Neuronal stem cell (in vitro differentiated cells): ENCODE measurements around the gene MAPK14.

ENCODE experiments used
- DNase-seq: peaks from one replicate; pipeline ENCODE4 v3.0.0-alpha.2; 2013; ENCODE audit warnings: low spot score
- H2AFZ ChIP-seq: one replicate; pipeline ENCODE4 v1.6.1; 2013; ENCODE audit warnings: mild to moderate bottlenecking, low read length, inconsistent platforms
- H2AK5ac ChIP-seq: 2 replicates; pipeline ENCODE4 v1.6.1; 2013; ENCODE audit warnings: low read depth, mild to moderate bottlenecking, inconsistent platforms, low read length, moderate library complexity, mixed read lengths
- H2BK120ac ChIP-seq: 2 replicates; pipeline ENCODE4 v1.6.1; 2013; ENCODE audit warnings: low read depth, mild to moderate bottlenecking, inconsistent platforms, low read length, moderate library complexity, mixed read lengths
- H2BK12ac ChIP-seq: one replicate; pipeline ENCODE4 v1.6.1; 2013; ENCODE audit warnings: low read length, inconsistent platforms
- H2BK15ac ChIP-seq: 2 replicates; pipeline ENCODE4 v1.6.1; 2013; ENCODE audit warnings: mild to moderate bottlenecking, low read length, inconsistent platforms, mixed read lengths
- H2BK5ac ChIP-seq: one replicate; pipeline ENCODE4 v1.6.1; 2013; ENCODE audit warnings: inconsistent platforms, mild to moderate bottlenecking, low read length, moderate library complexity
- H3K14ac ChIP-seq: one replicate; pipeline ENCODE4 v1.6.1; 2013; ENCODE audit warnings: low read length, inconsistent platforms
- H3K18ac ChIP-seq: 2 replicates; pipeline ENCODE4 v1.6.1; 2013; ENCODE audit warnings: low read length, inconsistent platforms
- H3K23ac ChIP-seq: 2 replicates; pipeline ENCODE4 v1.6.1; 2013; ENCODE audit warnings: low read depth, mild to moderate bottlenecking, mixed read lengths, low read length, inconsistent platforms; ENCODE audit not compliant: poor library complexity
- H3K27ac ChIP-seq: replicated peaks from 3 replicates; pipeline ENCODE4 v1.5.1; 2013; ENCODE audit warnings: low read length, inconsistent platforms
- H3K27me3 ChIP-seq, 3 experiments: 2 replicates each; pipeline ENCODE4 v1.6.1; 2013; ENCODE audit warnings: low read length in 3 of 3, mild to moderate bottlenecking in 2 of 3, inconsistent platforms in 1 of 3, low read depth in 1 of 3, mixed read lengths in 1 of 3, moderate library complexity in 1 of 3; ENCODE audit not compliant: control insufficient read depth in 3 of 3, insufficient read depth in 3 of 3
- H3K36me3 ChIP-seq, 2 donors: replicated peaks in 1 of 2; 2 replicates each; pipeline ENCODE4 v1.6.1; 2013; ENCODE audit warnings: low read length in 2 of 2; ENCODE audit not compliant: control insufficient read depth in 2 of 2, insufficient read depth in 2 of 2
- H3K4ac ChIP-seq: 2 replicates; pipeline ENCODE4 v1.6.1; 2013; ENCODE audit warnings: inconsistent platforms, mild to moderate bottlenecking, low read length, moderate library complexity
- H3K4me1 ChIP-seq, 2 donors: 1 replicate in 1 of 2; 2 replicates in 1 of 2; pipeline ENCODE4 v1.6.1; 2013; ENCODE audit warnings: low read length in 2 of 2, low read depth in 1 of 2; ENCODE audit not compliant: control insufficient read depth in 2 of 2, insufficient read depth in 1 of 2
- H3K4me2 ChIP-seq: one replicate; pipeline ENCODE4 v1.6.1; 2013; ENCODE audit warnings: mild to moderate bottlenecking, low read length, inconsistent platforms; ENCODE audit not compliant: insufficient read depth, poor library complexity, severe bottlenecking
- H3K4me3 ChIP-seq, 2 donors: 2 replicates each; pipeline ENCODE4 v1.5.1; 2013; ENCODE audit warnings: low read length in 2 of 2, mild to moderate bottlenecking in 2 of 2, inconsistent platforms in 1 of 2, moderate library complexity in 1 of 2
- H3K79me1 ChIP-seq: one replicate; pipeline ENCODE4 v1.6.1; 2013; ENCODE audit warnings: low read depth, mild to moderate bottlenecking, inconsistent platforms, low read length, moderate library complexity
- H3K9ac ChIP-seq: one replicate; pipeline ENCODE4 v1.6.1; 2013; ENCODE audit warnings: mild to moderate bottlenecking, low read depth, low read length, inconsistent platforms; ENCODE audit not compliant: poor library complexity
- H3K9me3 ChIP-seq, 2 donors: replicated peaks in 1 of 2; 2 replicates each; pipeline versions ENCODE3 to v1.6.1; 2013; ENCODE audit warnings: low read length in 2 of 2, mild to moderate bottlenecking in 2 of 2, inconsistent platforms in 1 of 2, low read depth in 1 of 2, mixed read lengths in 1 of 2, moderate library complexity in 1 of 2; ENCODE audit not compliant: control insufficient read depth in 2 of 2, insufficient read depth in 1 of 2
- H4K8ac ChIP-seq: one replicate; pipeline ENCODE4 v1.6.1; 2013; ENCODE audit warnings: low read depth, mild to moderate bottlenecking, inconsistent platforms, low read length, moderate library complexity
- H4K91ac ChIP-seq: one replicate; pipeline ENCODE4 v1.6.1; 2013; ENCODE audit warnings: low read length, low read depth, mild to moderate bottlenecking, inconsistent platforms; ENCODE audit not compliant: poor library complexity
- WGBS, 2 donors: extraction: QIAGEN DNeasy Blood & Tissue Kit; methylation state at CpG; one replicate each; pipeline ENCODE4 v1.1.7; 2013; ENCODE audit warnings: missing lambda C conversion rate in 2 of 2, mixed read lengths in 1 of 2; ENCODE audit not compliant: insufficient read length in 2 of 2, insufficient replicate concordance in 1 of 2; ENCODE audit errors: extremely low coverage in 2 of 2; 5-methylcytosine and 5-hydroxymethylcytosine counted together

MAPK14 gene

GRCh38 chr6:36155662-36156061 lies 128.1 kb downstream of the MAPK14 start:
- no peak overlapping the region for H3K4me3 ChIP-seq

GRCh38 chr6:36160147-36160760 lies 132.6 kb downstream of the MAPK14 start:
- no peak overlapping the region for H2AK5ac ChIP-seq
- no peak overlapping the region for H2BK120ac ChIP-seq
- peaks cover 0 to 7% (median 0%) of the 10 kb centered on the region in 3 experiments for H3K27me3 ChIP-seq
- no peak for DNase-seq
- H2BK5ac ChIP-seq, result no peak overlapping the region
- H2AFZ ChIP-seq, result no peak overlapping the region
- no CpG with 5 or more reads among the region's 4 CpGs for WGBS, 2 donors
- H3K4me2 ChIP-seq, result no peak overlapping the region
- H3K4me1 ChIP-seq, result no peaks in the 10 kb centered on the region
- H3K36me3 ChIP-seq, result no peaks in the 10 kb centered on the region
- H3K18ac ChIP-seq, result no peak overlapping the region
- H2BK12ac ChIP-seq, result no peak overlapping the region
- H2BK15ac ChIP-seq, result no peak overlapping the region
- H3K14ac ChIP-seq, result no peak overlapping the region
- H3K9me3 ChIP-seq, result no peaks in the 10 kb centered on the region
- no peak overlapping the region for H3K4me3 ChIP-seq
- H4K91ac ChIP-seq, result no peak overlapping the region
- no peak overlapping the region for H3K4ac ChIP-seq
- H3K79me1 ChIP-seq, result no peaks in the 10 kb centered on the region
- H4K8ac ChIP-seq, result no peak overlapping the region
- H3K27ac ChIP-seq, result no peak overlapping the region
- H3K23ac ChIP-seq, result no peak overlapping the region
- no peak overlapping the region for H3K9ac ChIP-seq

More at GRCh38 chr6:36155662-36156061, 128.1 kb downstream of the MAPK14 start:
- H3K9ac ChIP-seq, result no peak overlapping the region
- WGBS, 2 donors, result no CpG with 5 or more reads among the region's 2 CpGs
- H3K23ac ChIP-seq, result no peak overlapping the region
- H3K79me1 ChIP-seq, result no peaks in the 10 kb centered on the region
- no peak overlapping the region for H4K91ac ChIP-seq
- no peak overlapping the region for H3K14ac ChIP-seq
- no peak overlapping the region for H2BK5ac ChIP-seq
- H3K36me3 ChIP-seq, result no peaks in the 10 kb centered on the region
- H2BK15ac ChIP-seq, result no peak overlapping the region
- no peaks in the 10 kb centered on the region for H3K4me1 ChIP-seq
- no peak overlapping the region for H4K8ac ChIP-seq
- H3K4me2 ChIP-seq, result no peak overlapping the region
- no peak overlapping the region for H2BK120ac ChIP-seq
- no peak overlapping the region for H3K4ac ChIP-seq
- H2AFZ ChIP-seq, result no peak overlapping the region
- H3K27ac ChIP-seq, result no peak overlapping the region
- peaks cover 0 to 6% (median 0%) of the 10 kb centered on the region in 3 experiments for H3K27me3 ChIP-seq
- no peaks in the 10 kb centered on the region for H3K9me3 ChIP-seq
- no peak overlapping the region for H2BK12ac ChIP-seq
- no peak for DNase-seq
- no peak overlapping the region for H3K18ac ChIP-seq
- no peak overlapping the region for H2AK5ac ChIP-seq
